ENCODE data around the gene KCTD15.

Gene KCTD15

DNA sequence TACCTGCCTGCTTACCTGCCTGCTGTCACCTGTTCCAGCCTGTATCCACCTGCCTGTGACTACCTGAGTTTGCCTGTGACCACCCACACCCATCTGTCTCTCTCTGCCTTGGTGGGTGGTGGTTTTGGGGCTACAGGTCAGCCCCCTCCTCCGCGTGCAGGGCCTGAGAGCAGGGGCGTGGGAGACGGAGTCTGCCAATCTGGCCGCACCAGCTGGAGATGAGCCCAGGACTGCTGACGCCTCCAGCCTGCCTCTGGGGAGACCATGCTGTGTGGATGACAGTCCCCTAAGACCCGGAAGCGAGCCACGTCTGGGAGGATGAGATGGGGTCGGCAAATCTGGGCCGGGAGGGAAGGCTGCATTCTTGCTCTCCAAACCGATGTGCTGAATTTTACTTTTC lies 15.9 kb upstream of the KCTD15 start:
- TF ChIP-seq, protein P1, sequence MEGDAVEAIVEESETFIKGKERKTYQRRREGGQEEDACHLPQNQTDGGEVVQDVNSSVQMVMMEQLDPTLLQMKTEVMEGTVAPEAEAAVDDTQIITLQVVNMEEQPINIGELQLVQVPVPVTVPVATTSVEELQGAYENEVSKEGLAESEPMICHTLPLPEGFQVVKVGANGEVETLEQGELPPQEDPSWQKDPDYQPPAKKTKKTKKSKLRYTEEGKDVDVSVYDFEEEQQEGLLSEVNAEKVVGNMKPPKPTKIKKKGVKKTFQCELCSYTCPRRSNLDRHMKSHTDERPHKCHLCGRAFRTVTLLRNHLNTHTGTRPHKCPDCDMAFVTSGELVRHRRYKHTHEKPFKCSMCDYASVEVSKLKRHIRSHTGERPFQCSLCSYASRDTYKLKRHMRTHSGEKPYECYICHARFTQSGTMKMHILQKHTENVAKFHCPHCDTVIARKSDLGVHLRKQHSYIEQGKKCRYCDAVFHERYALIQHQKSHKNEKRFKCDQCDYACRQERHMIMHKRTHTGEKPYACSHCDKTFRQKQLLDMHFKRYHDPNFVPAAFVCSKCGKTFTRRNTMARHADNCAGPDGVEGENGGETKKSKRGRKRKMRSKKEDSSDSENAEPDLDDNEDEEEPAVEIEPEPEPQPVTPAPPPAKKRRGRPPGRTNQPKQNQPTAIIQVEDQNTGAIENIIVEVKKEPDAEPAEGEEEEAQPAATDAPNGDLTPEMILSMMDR (IDR thresholded peaks at IDR 0.05; ENCODE audit: control insufficient read depth, insufficient read depth, low read depth, low read length, missing control alignments) = no peak
- no peak for DNase-seq (ENCODE audit: low read depth)
- no peak overlapping the region for H3K4me3 ChIP-seq (ENCODE audit: control insufficient read depth, low read depth, low read length)

- TF ChIP-seq, protein P1 (IDR thresholded peaks at IDR 0.05; ENCODE audit: control insufficient read depth, insufficient read depth, low read depth, low read length, missing control alignments) = no peak
- no peak overlapping the region for H3K4me3 ChIP-seq (ENCODE audit: control insufficient read depth, low read depth, low read length)
- DNase-seq (ENCODE audit: low read depth) = no peak
These were observed 15.2 kb upstream of the KCTD15 start for GRCh38 chr19:33781415-33781935.

GRCh38 chr19:33781996-33782395 lies 14.7 kb upstream of the KCTD15 start:
- DNase-seq (ENCODE audit: low read depth) = no peak
- TF ChIP-seq, protein P1 (IDR thresholded peaks at IDR 0.05; ENCODE audit: control insufficient read depth, insufficient read depth, low read depth, low read length, missing control alignments) = no peak
- H3K4me3 ChIP-seq (ENCODE audit: control insufficient read depth, low read depth, low read length) = no peak overlapping the region

DNA sequence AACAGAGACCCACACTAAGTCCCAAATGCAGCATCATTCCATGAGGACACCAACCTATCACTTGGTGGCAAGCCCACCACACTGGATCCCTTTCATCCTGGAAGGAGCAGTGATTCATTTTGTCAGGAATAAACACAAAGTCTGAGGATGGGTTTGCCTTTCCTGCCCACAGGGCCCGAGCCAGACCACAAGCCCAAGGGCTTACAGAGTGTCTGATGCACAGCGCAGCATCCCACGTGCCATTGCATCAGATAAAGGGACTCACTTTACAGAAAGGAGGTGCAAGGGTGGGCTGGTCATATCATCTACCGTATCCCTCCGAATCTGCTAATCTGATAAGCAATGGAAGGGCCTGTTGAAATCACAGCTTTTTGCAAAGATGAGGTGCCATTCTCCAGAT lies 12.2 kb upstream of the KCTD15 start:
- TF ChIP-seq, protein P1 (IDR thresholded peaks at IDR 0.05; ENCODE audit: control insufficient read depth, insufficient read depth, low read depth, low read length, missing control alignments) = no peak
- H3K4me3 ChIP-seq (ENCODE audit: control insufficient read depth, low read depth, low read length) = no peak overlapping the region
- DNase-seq (ENCODE audit: low read depth) = no peak

GRCh38 chr19:33785795-33786194 lies 10.9 kb upstream of the KCTD15 start:
- TF ChIP-seq, protein P1 (IDR thresholded peaks at IDR 0.05; ENCODE audit: control insufficient read depth, insufficient read depth, low read depth, low read length, missing control alignments) = no peak
- no peak for DNase-seq (ENCODE audit: low read depth)

DNA sequence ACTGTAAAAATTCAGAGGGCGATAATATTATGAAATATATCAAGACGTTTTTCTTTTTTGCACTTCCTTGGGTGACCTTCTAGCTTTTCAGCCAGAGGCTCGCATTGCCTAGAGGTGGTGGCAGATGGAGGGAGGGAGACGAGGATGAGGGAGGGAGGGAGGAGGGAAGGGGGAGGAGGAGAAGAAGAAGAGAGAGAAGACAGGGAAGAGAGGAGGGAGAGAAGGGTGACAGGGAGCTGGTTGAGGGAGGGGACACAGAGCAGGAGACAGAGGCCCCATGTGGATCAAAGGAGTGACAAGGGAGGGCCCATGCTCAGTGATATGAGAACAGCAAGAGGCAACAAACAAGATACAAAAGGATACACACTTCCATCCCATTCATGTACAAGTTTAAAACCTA lies 8.0 kb upstream of the KCTD15 start:
- no peak overlapping the region for H3K4me3 ChIP-seq (ENCODE audit: control insufficient read depth, low read depth, low read length)
- no peak for DNase-seq (ENCODE audit: low read depth)
- TF ChIP-seq, protein P1 (IDR thresholded peaks at IDR 0.05; ENCODE audit: control insufficient read depth, insufficient read depth, low read depth, low read length, missing control alignments) = no peak

More at GRCh38 chr19:33785795-33786194, 10.9 kb upstream of the KCTD15 start:
- no peak overlapping the region for H3K4me3 ChIP-seq (ENCODE audit: control insufficient read depth, low read depth, low read length)

GRCh38 chr19:33789344-33789743 lies 7.3 kb upstream of the KCTD15 start:
- DNase-seq (ENCODE audit: low read depth) = no peak
- TF ChIP-seq, protein P1 (IDR thresholded peaks at IDR 0.05; ENCODE audit: control insufficient read depth, insufficient read depth, low read depth, low read length, missing control alignments) = no peak
- no peak overlapping the region for H3K4me3 ChIP-seq (ENCODE audit: control insufficient read depth, low read depth, low read length)
